ENCODE results near the gene GNL1. TPM values are rescaled to one million over a fixed set of nuclear protein-coding genes. Genes with fewer than 3 reads are reported as not detected.
"Not testable (repeated sequence)": the region's sequence is repeated elsewhere in the genome, so short reads cannot be mapped to it uniquely, and the experiment has no call there.

The GNL1 gene
- total RNA-seq, 1 donor from 2014 or later, result 63.3 TPM

DNA sequence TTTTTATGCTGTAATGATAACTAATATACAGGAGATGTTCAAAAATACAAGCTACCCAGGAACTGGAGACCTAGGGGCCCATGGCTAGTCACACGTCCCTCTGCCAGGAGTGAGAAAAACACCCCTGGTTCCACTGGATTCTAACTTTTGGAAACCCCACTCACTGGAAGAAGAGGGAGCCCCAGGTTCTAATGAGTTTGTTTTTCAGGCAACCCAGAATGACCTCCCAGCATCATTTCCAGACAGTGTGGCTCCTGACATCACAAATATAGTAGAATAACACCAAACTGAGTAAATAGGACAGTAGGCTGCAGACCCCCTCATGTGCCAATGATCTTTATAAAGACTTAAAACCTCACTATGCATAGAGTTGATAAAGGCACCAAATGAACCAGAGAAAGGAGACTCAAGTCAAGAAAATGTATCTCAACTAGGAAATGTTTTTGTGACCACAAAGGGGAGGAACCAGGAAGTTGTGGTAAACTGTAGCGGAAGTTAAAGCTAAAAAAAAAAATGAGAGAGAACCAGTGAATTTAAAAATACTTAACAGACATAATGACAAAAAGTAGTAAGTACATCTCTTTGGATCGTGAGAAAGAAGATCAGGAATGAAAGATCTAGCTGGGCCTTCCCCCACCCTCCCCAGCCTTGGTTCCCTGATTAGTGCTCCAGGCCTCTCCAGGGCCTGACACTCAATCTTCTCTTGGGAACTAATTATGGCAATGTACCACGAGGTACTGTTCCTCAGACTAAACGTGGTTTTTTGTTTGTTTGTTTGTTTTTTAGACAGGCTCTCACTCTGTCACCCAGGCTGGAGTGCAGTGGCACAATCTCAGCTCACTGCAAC, 47.2 kb downstream of the GNL1 start:
- intact Hi-C loops (cut with DNase I), result no loop called here
- ATAC-seq (no peak), DNase-seq (ENCODE audit: low spot score) (no peak)

DNA sequence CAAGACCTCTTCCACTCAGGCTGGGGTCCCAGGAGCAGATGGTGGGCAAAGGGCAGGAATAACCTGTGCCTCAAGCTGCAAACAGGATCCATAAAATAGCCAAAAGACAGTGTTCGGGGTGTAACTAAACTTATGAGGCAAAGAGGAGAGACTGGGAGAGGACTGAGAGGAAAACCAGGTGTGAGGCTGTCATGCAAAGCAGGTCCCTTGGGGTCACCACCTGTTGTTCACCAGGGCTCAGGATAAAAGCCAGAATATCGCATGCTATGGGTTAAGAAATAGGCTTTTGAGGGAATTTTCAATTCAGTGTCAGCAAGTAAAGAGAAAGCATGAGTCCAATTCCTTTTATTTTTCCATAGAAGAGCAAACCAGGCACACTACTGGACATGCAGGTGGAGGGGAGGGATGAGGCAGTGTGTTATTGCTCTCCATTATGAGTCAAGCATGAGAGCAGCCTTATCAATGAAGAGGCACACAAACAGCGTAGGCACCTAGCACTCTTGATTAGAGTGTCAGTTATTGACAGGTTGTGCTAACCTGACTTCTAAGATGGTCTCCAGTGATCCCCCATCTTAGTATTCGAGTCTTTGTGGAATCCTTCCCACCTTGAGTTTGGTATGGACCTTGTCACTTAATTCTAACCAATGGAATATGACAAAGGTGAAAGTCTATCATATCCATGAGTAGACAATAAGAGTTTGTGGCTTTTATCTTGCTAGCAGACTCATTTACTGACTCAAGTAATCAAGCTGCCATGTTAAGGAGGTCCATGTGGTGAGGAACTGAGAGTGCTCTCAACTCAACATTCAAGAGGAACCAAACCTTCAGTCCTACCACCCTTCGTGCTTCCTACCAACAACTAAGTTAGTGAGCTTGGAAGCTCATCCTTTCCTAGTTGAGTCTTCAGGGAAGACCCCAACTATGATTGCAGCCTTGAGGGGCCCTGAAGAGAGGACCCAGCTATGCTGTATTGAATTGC, 48.2 kb downstream of the GNL1 start:
- no peak for ATAC-seq
- intact Hi-C loops (cut with DNase I), result no loop called here
- DNase-seq (ENCODE audit: low spot score), result no peak

DNA sequence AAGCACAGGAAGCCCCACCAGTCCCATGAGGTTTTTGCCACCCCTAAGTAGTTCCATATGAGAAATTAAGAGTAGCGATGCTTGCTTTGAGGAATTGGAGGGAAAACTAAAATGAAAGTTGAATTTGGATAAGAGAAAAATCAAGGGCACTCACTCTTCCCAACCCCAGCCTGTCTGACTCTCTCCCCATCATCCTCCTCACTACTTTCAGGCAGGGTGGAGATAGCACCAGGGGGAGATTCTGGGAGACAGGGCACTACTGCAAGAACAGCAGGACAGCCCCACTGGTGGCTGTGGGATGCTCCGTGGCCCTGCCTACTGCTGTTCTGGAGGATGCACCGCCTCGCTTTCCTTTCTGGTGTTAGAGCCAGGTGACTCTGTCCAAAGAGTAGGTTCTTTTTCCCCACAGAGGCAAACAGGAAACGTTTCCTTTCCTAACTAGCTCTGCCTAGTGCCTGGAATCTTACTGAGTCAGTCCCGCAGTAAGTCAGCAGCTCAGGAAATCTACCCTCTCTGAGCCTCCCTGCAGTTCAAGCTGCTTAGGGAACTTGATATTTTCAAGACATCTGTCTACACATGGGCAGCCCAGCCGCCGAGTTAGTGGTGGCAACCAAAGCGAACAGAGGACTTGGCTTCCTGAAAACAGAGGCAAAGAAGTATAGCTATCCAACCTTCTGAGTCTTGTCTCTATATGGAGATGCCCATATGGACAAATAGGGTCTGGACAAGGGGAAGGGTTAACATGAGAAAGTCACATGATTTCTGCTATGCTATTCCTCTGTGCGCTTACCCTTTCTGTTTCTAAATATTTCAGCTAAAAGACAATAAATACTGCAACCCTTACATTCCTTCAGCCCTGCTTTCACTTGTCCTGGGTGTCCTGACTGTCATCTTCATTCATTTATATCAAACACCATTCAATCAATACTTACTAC, 55.6 kb downstream of the GNL1 start:
- peak; percentile 13 for ATAC-seq
- no peak for DNase-seq (ENCODE audit: low spot score)
- intact Hi-C loops (cut with DNase I), result no loop called here

DNA sequence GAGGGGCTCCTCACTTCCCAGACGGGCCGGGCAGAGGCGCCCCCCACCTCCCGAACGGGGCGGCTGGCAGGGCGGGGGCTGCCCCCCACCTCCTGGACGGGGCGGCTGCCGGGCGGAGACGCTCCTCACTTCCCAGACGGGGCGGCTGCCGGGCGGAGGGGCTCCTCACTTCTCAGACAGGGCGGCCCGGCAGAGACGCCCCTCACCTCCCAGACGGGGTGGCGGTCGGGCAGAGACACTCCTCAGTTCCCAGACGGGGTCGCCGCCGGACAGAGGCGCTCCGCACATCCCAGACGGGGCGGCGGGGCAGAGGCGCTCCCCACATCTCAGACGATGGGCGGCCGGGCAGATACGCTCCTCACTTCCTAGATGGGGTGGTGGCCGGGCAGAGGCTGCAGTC, 57.6 kb downstream of the GNL1 start:
- intact Hi-C loops (cut with DNase I); ATAC-seq; DNase-seq (ENCODE audit: low spot score): not testable (repeated sequence)

DNA sequence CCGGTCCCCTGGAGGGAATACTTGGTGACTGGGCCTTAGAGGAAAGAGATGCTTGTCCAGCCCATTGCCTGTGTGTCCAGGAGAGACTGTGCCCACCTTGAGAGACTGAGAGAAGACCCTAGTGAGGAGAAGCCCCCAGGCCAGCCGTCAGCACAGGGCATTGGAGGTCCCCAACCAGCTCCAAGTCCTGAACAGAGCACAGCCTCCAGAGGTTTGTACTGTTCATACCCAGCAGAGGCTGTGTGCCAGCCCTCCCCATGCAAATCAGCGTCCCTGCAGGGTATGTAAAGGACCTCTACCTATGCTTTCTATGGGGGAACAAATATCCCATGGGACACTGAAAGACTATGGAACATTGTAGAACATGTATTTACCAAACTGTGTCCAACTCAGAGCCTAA, 58.6 kb downstream of the GNL1 start:
- ATAC-seq (peak; percentile 18), DNase-seq (ENCODE audit: low spot score) (no peak)
- intact Hi-C loops (cut with DNase I), result no loop called here

DNA sequence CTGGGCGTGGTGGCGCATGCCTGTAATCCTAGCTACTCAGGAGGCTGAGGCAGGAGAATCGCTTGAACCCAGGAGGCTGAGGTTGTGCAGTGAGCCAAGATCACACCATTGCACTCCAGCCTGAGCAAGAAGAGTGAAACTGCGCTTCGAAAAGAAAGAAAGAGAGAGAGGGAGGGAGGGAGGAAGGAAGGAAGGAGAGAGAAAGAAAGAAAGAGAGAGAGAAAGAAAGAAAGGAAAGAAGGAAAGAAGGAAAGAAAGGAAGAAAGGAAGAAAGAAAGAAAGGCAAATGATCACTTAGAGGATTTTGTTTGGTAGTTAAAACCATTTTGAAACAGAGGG, 59.1 kb downstream of the GNL1 start:
- ATAC-seq; intact Hi-C loops (cut with DNase I); DNase-seq (ENCODE audit: low spot score): not testable (repeated sequence)

DNA sequence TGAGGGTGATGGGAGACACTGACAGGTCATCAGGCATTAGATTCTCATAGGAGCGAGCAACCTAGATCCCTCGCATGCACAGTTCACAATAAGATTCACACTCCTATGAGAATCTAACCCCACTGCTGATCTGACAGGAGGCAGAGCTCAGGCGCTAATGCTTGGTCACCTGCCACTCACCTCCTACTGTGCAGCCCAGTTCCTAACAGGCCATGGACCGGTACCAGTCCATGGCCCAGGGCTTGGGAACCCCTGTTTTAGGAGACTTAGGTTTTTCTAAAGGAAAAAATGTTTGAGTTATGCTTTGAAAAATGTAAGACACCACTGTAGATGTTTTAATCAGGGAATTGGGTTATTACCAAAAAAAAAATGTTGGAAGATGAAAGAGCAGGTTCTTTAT, 60.3 kb downstream of the GNL1 start:
- ATAC-seq (no peak), DNase-seq (ENCODE audit: low spot score) (no peak)

DNA sequence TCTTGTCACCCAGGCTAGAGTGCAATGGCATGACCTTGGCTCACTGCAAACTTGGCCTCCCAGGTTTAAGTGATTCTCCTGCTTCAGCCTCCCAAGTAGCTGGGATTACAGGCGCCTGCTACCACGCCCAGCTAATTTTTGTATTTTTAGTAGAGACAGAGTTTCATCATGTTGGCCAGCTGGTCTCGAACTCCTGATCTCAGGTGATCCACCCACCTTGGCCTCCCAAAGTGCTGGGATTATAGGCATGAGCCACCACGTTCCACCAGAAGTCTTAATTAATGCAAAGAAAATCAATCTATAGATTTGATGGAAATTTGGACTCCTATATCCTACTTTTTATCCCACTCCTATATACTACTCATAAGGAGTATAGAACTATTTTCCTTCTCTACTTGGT, 61.2 kb downstream of the GNL1 start:
- ATAC-seq; DNase-seq (ENCODE audit: low spot score); intact Hi-C loops (cut with DNase I): not testable (repeated sequence)

More for the DNA sequence above, 60.3 kb downstream of the GNL1 start:
- intact Hi-C loops (cut with DNase I), result no loop called here

DNA sequence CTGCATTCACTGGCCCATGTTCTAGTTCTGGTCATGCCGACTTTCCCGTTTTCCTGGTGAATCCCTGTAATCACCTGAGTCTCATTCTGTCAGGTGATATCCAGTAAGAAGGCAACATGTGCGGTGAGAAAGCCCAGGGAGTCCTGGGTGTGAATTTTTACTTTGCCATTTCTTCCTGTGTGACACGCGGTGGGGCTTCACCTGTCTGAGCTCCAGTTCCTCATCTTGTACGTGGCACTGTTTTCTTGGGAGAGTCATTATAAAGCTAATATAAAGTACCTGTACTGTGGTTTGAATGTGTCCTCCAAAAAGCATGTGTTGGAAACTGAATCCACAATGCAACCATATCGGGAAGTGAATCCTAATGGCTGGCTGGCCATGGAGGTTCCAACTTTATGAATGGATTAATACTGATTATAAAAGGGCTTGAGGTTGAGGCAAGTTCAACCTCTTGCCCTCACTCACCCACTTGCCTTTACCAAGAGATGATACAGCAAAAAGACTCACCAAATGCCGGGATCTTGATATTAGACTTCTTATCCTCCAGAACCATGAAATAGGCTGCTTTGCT, 61.9 kb downstream of the GNL1 start:
- ATAC-seq, result no peak
- DNase-seq (ENCODE audit: low spot score), result no peak
- intact Hi-C loops (cut with DNase I), result loop anchor here (5.0 kb wide), 1 partner anchor 38 kb away; no protein-coding TSS in a partner anchor

DNA sequence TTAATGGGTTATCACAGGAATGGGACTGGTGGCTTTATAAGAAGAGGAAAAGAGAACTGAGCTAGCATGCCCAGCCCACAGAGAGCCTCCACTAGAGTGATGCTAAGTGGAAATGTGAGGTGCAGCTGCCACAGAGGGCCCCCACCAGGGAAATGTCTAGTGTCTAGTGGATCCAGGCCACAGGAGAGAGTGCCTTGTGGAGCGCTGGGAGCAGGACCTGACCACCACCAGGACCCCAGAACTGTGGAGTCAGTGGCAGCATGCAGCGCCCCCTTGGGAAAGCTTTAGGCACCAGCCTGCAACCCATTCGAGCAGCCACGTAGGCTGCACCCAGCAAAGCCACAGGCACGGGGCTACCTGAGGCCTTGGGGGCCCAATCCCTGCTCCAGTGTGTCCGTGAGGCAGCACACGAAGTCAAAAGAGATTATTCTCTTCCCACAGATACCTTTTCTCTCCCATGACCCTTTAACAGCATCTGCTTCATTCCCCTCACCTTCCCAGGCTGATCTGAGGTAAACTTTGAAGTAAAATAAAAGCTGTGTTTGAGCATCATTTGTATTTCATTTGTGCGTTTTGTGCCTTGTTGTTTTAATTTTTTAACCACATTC, 62.5 kb downstream of the GNL1 start:
- ATAC-seq (no peak), DNase-seq (ENCODE audit: low spot score) (no peak)
- intact Hi-C loops (cut with DNase I), result loop anchor here (5.0 kb wide), 1 partner anchor 39 kb away; no protein-coding TSS in a partner anchor

DNA sequence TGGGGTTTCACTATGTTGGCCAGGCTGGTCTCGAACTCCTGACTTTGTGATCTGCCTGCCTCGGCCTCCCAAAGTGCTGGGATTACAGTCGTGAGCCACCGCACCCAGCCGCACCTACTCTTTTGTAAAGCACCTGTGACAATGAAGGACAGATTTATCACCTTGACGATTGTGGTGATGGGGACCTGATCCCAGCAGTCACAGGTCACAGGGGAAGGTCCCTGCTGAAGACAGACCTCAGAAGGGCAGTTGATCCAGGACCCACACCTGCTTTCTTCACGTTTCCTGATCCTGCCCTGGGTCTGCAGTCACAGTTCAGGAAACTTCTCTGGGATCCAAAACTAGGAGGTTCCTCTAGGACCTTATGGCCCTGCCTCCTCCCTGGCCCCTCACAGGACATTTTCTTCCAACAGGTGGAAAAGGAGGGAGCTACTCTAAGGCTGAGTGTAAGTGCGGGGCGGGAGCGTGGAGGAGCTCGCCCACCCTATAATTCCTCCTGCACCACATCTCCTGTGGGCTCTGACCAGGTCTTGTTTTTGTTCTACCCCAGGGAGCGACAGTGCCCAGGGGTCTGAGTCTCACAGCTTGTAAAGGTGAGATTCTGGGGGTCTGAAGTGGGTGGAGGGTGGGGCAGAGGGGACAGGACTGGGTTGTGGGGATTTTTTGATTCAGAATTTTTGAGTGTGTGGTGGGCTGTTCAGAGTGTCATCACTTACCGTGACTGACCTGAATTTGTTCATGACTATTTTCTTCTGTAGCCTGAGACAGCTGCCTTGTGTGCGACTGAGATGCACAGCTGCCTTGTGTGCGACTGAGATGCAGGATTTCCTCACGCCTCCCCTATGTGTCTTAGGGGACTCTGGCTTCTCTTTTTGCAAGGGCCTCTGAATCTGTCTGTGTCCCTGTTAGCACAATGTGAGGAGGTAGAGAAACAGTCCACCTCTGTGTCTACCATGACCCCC, 64.0 kb downstream of the GNL1 start:
- ATAC-seq, result no peak
- intact Hi-C loops (cut with DNase I), result loop anchor here (5.0 kb wide), 1 partner anchor 40 kb away; no protein-coding TSS in a partner anchor
- no peak for DNase-seq (ENCODE audit: low spot score)

Small RNA genes lying within 50 kb of the gene (microRNA-seq; reads per million reads assigned to microRNA genes)
- gene MIR877, result 23.2 reads per million, percentile 35 among the genes with 10 or more reads in this experiment

Other genes with a start within 250 kb of the GNL1 start
- 18.0 TPM for gene TRIM39, start 229.6 kb downstream of the GNL1 start, total RNA-seq
- 36.7 TPM for gene RPP21, start 211.3 kb downstream of the GNL1 start, total RNA-seq
- gene HLA-E, start 67.0 kb downstream of the GNL1 start, total RNA-seq, result 546 TPM
- gene PRR3, start 806 bp upstream of the GNL1 start, total RNA-seq, result 10.9 TPM
- 39.1 TPM for gene ABCF1, start 15.0 kb upstream of the GNL1 start, total RNA-seq
- gene PPP1R10, start 60.8 kb upstream of the GNL1 start, total RNA-seq, result 76.9 TPM
- gene MRPS18B, start 61.4 kb upstream of the GNL1 start, total RNA-seq, result 33.7 TPM
- gene ATAT1, start 70.4 kb upstream of the GNL1 start, total RNA-seq, result 14.8 TPM
- 17.0 TPM for gene C6orf136, start 90.6 kb upstream of the GNL1 start, total RNA-seq
- 25.2 TPM for gene DHX16, start 116.5 kb upstream of the GNL1 start, total RNA-seq
- 93.0 TPM for gene PPP1R18, start 130.2 kb upstream of the GNL1 start, total RNA-seq
- 11.0 TPM for gene NRM, start 134.5 kb upstream of the GNL1 start, total RNA-seq
- gene MDC1, start 160.8 kb upstream of the GNL1 start, total RNA-seq, result 43.2 TPM
- gene TUBB, start 163.9 kb upstream of the GNL1 start, total RNA-seq, result 292 TPM
- 172 TPM for gene FLOT1, start 186.2 kb upstream of the GNL1 start, total RNA-seq
- 40.7 TPM for gene IER3, start 188.1 kb upstream of the GNL1 start, total RNA-seq

Measured in sciatic nerve (tissue), 2 donors.